Stimulated activated CD8-positive, alpha-beta memory T cell treated with anti-CD3 and anti-CD28 coated beads, Interleukin-4, amount 100 ng/mL, for 1 hour (primary cell): Measurements from ENCODE around the gene ARAF.

ENCODE experiments used
- DNase-seq, 2 donors: peaks; one replicate each; pipeline ENCODE4 v3.0.0-alpha.2; 2020; ENCODE audit warnings: low read depth in 2 of 2, low spot score in 1 of 2

Gene ARAF

DNA sequence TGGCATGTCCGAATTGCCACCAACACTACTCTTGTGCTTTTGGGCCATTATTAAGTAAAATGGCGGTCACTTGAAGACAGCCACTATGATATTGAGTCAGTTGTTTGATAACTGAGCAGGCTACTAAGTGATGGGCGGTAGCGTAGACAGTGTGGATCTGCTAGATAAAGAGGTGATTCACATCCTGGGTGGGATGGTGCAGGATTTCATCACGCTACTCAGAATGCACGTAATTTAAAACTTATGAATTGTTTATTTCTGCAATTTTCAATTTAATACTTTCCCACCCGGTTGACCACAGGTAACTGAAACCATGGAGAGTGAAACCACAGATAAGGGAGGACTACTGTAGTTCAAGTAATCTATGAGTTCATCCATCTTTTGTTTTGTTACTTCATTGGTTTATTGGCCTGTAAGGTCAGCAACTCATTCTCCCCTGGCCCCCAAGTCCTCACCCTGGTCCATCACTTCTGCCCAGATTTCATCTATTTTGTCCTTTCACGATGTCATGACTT is 2.9 kb downstream of the ARAF start:
- no peak for DNase-seq

DNA sequence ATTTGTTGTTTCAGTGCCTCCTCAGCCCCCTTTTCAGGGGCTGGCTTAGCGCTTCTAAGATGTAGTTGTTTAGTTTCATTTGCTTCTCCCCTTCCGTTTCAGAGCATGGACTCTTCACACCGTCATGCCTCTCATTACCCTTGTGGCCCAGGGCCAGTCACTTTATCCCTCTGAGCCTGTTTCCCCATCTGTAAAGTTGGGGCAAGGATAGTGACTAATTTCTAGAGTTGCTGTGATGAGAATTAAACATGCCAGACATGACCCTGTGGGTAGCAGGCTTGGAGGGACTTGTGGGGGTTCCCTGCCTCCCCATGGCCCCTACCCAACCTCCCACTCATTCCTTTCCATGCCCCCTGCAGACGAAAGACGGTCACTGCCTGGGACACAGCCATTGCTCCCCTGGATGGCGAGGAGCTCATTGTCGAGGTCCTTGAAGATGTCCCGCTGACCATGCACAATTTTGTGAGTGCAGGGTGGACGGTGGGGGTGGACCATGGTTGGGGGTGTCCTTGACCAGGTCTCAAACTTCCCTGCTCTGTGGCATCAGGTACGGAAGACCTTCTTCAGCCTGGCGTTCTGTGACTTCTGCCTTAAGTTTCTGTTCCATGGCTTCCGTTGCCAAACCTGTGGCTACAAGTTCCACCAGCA is 3.6 kb downstream of the ARAF start:
- DNase-seq: no peak

DNA sequence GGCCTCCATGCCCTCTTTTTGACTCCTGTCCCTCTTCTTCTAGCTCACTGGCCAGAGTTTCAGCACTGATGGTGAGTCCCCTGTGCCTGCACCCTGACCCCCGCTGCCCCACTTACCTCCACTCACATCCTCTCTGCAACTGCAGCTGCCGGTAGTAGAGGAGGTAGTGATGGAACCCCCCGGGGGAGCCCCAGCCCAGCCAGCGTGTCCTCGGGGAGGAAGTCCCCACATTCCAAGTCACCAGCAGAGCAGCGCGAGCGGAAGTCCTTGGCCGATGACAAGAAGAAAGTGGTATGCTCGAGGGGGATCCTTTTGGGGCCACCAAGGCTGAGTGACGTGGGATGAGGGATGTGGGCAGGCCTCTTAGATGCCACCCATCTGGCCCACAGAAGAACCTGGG is 5.8 kb downstream of the ARAF start:
- no peak for DNase-seq

DNA sequence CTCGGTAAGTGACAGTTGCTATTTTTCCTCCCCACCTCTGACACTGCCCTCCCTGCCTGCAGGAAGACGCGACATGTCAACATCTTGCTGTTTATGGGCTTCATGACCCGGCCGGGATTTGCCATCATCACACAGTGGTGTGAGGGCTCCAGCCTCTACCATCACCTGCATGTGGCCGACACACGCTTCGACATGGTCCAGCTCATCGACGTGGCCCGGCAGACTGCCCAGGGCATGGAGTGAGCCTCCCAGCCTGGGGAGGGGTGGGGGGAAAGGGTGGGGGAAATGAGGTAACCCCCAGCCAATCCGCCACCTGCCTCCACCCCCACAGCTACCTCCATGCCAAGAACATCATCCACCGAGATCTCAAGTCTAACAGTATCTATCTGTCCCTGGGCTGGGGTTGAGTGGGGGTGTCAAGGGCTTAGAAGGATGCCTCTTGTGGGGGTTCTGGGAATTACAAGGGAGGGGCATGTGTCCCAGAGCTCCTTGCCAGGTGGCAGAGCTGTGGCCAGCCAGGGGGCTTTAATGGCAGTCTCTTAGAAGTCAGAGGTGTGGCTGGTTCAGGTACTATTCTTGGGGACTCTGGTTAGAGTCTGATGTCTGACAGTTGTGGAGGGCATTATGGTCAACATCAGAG is 7.8 kb downstream of the ARAF start:
- no peak for DNase-seq

DNA sequence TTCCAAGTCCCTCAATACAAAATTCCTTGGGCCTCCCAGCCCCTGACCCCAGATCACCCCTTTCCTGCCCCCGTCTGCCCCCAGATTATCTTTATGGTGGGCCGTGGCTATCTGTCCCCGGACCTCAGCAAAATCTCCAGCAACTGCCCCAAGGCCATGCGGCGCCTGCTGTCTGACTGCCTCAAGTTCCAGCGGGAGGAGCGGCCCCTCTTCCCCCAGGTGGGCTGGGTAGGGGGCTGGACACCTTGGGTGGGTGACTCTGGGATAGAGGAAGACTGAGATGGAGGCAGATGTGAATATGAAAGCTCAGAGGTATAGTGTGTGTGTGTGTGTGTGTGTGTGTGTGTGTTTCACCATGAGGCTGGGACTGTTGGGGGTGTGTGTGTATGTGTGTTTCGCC is 9.8 kb downstream of the ARAF start:
- no peak for DNase-seq

DNA sequence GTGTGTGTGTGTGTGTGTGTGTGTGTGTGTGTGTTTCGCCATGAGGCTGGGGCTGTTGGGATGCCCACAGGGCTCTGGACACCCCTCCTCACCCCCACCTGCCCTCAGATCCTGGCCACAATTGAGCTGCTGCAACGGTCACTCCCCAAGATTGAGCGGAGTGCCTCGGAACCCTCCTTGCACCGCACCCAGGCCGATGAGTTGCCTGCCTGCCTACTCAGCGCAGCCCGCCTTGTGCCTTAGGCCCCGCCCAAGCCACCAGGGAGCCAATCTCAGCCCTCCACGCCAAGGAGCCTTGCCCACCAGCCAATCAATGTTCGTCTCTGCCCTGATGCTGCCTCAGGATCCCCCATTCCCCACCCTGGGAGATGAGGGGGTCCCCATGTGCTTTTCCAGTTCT is 10.2 kb downstream of the ARAF start:
- no peak for DNase-seq

DNA sequence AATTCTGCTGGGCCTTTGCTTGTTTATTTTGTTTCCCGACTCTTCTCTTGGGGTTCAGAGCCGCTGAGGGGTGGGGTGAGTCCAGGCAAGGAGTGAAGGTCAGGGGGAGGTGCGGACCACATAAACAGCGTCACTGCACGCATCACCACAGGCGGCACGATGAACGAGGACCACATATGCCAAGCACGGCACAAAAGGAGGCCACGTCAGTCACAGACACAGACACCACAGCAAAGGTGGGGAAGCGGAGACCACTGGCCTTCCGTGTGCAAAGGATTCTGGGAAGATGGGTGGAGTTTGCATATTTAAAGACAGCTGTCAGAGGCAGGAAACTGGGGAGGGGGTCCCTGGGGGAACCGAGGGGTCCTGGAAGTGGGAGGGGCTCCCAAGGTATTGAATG is 10.9 kb downstream of the ARAF start:
- DNase-seq: no peak

DNA sequence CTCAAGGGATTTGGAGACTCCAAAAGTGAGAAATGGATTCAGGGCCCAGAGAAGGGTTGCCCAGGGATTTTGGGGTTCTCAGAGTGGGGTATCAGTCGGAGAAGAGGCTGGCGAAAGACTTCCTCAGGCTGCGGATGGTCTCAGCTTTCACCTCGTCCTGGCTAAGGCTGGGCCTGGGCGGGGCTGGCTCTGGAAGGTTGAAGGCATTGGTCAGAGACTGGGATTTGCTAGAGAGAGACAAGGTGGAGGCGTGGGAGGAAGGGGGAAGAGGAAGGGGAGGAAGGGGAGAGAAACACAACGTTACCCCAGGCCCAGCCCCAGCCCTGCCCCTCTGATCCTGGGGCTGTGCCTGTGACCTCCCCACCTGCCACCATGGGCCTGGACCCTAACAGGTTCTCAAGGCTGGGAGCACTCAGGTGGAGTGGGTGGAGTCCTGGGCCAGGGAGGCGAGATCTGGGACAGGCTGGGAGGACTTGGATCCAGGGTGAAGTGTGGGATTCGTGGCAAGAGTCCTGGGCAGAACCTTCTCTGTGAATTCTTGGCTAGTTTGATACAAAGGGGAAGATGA is 11.9 kb downstream of the ARAF start:
- DNase-seq: no peak

DNA sequence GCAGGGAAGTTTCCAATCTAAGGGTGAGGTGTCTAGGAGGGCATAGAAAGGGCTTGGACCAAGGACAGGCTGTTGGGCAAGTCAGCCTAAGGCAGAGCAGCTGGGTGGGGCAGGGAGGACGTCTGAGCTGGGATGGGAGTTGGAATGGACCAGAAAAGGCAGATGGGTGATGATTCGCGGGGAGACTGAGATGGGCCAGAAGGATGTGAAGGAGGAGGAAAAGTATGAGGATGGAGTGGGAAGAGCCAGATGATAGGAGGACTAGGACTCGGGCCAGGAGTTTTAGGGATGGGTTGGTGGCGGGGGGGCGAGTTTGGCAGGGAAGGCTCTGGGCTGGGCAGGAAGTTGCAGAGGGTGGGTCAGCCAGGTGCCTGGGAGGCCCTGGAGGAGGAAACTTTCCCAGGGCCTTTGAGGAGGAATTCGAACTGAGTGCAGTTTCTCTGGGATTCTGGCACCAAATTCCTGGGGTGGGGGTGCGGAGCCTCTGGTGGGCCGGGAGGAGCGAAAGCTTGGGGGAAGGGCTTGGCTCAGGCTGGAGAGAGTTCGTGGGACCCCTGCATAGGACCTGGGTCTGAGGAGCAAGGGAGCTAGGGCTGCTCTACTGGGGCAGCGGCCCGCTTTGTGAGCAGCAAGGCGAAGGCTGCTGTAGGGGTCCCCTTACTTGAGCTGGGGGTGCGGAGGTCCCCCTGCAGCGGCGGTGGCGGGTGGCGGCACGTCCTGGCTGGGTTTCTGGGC is 12.5 kb downstream of the ARAF start:
- no peak for DNase-seq

DNA sequence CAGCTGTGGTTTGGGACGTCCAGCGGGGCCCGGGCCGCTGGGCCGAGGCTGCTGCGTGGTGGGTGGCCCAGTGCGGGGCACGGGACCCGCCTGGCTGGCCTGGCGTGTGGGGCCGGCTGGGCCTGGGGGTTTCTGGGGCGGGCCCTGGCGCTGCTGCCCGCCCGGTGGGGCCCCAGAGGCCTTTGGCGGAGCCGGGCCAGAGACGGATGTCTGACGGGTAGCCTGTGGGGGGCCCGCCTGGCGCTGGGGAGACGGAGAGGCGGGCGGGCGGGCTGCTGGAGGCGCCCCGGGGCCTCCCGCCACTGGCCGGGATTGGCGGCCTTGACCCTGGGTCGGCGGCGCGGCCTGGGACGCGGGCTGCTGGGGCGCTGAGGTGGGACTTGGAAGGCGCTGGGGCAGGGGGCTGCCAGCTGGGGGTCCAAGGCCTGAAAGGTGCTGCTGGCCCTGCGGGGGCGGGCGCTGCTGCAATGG is 13.1 kb downstream of the ARAF start:
- DNase-seq: no peak

DNA sequence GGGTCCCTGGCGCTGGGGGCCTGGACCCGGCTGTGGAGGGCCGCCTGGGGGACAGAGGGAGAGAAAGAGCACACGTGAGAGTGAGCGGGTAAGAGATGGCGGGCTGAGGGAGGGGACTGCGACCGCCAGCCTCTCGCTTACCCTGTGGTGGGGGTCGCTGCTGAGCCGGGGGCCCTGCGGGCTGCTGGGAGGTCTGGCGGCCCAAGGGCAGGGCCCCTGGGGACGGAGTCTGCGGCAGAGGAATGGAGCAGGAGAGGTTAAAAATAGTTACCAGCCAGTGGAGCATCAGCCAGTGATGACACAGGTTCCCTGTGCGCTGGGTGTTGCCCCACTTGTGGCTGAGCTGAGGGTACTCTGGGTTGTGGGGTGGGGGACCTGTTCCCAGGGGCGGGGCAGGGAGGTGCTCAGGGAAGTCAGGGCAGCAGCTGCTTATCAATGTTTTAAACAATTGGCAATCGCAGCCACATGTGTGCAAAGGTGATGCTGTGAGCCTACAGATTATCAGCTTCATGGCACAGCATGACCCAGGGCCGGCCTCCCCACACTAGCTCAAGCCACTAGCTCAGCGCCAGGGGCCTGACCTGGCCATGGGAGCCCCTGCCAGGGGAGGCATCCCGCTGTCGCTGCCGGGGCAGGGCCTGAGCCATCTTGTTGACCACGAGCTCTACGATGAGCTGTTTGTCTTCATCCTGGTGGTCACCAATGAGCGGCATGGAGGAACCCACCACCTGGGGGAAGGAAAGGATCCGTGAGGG is 13.7 kb downstream of the ARAF start:
- DNase-seq: no peak

DNA sequence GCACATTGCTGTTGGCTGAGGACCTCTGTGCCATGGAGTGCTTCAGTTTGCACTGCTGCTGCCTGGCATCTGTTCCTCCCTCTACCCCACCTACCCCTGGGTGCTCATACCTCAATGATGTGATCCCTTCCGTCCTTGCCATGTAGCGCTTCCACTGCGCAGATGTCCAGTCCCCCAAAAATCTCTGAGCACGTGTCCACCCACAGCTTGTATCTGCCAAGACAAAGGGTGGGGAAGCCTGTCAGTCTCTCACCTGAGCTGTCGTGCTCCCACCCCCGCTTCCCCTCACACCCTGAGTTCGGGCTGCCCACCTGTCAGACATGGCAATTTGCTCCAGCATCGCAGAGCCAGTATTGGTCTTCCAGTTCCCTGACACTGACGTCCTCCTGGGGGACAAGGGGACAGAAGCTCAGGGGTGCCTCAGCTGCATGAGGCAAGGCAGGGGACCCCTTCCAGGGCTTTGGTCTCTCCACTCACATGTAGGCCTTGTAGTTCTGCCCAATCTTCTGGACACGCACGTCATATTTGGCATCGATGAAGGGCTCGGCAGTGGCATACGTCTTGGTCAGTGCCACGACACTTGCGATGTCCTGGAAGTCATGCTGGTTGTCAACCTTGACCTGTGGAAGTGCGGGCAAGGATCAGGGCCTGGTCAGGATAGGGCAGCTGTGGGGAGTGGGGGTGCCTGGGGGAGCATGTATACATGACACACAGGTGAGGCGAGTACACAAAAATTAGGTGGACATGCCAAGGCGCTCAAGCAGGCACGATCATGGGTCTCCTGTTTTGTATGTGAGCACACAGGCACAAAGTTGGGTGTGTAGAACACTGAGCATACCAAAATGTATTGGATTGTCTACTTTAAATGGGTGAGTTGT is 15.3 kb downstream of the ARAF start:
- no peak for DNase-seq

DNA sequence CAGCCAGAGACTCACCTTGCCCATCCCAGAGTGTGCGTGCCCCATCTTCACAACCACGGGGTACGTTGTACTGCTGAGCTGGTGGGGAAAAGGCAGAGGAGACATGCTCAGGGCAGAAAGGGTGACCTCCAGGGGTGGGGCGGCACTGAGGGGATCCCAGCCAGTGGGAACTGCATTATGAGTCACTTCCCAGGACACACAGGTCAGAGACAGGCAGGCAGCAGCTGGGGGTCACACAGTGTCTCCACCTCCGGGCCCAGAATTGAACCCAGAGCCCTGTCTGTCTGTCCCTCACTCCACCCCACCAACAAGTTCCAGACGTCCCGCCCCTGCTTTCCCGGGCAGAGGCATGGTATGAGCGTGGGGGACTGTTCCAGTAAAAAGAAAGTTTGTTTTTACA is 16.4 kb downstream of the ARAF start:
- DNase-seq: no peak

DNA sequence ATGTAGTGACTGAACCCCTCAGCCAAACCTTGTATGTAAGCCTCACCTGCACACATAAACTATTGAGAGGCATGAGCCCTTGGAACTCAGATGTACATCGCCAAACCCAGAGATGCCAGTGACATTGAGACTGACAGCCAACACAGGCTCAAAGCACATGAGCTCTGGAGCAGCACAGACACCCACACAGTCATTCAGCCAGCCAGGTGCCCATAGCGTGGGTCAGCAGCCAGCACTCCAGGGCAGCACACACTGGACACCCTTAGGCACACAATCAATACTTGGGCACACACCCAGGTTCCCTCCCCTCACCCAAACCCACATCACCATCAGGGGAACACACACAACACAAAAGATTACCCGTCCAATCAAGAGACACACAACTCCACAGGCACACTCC is 16.9 kb downstream of the ARAF start:
- no peak for DNase-seq

DNA sequence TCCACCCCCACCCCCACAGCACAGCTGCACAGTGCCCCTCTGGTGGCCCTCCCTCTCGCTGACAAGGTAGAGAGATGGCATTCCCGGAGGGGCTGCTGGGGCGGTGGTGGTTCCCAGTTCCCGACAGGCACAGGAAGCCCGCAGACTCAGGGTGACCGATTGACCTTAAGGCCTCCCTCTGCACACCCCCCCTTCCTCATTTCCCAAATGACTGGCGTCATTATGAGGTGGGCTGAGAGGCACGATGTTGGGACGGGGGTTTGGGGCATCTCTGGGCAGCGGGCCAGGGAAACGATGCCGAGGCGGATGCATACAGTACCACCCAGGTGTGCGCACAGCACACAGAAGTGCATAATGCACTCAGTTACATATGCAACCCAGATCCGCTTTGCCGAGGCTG is 17.7 kb downstream of the ARAF start:
- no peak for DNase-seq

DNA sequence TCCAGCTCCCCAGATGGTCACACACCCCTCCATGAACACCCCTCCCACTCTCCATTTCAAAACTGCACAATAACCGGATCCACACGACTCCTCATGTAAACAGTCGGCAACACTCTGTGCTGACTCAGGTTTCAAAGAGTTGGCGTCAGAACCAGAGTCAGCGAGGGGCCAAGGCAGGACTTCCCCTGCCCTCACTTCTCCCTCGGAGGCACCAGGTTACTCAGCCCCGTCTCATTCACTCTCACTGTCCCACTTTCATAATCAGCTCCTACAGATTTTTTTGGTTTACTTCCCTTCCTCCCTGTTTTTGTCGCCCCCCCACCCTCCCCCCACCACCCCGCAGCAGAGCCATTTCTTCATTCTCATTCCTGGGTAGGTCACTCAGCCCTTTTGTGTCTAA is 18.5 kb downstream of the ARAF start:
- no peak for DNase-seq

DNA sequence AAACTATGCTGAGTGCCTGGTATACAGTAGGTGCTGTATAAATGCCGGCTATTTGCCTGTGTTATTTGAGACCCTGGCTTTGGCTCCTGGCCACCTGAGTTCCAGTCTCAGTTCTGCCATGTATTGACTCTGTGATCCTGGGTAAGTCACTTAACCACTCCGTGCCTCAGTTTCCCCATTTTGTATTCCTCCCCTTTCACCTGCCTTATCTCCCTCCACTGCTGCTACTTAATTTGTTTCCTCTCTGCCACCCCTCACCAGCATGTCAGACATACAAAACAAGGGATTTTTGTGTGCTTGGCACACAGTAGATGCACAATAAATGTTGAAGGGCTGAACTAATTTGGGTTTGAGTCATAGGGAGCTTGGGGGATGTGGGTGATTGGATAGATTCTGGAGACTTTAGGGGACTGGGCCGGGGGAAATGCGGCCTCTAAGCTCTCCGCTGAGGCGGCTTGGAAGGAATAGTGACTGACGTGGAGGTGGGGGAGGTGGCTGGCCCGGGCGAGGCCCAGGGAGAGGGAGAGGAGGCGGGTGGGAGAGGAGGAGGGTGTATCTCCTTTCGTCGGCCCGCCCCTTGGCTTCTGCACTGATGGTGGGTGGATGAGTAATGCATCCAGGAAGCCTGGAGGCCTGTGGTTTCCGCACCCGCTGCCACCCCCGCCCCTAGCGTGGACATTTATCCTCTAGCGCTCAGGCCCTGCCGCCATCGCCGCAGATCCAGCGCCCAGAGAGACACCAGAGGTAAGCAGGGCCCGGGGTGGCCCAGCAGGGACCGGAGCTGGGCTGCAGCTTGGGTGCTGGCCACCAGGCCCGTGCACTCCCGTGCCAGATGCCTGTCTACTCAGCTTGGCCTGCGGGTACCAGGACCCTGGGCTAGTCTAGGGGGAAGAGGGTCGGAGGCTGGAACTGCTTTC is 21.0 kb downstream of the ARAF start, which contains the start of gene TIMP1:
TSS of gene TIMP1 (plus strand) at position 706 of the 917 bp plus-strand sequence. CDS start 980 bp downstream, outside the sequence.
- DNase-seq: peak; percentile 35 to 62

DNA sequence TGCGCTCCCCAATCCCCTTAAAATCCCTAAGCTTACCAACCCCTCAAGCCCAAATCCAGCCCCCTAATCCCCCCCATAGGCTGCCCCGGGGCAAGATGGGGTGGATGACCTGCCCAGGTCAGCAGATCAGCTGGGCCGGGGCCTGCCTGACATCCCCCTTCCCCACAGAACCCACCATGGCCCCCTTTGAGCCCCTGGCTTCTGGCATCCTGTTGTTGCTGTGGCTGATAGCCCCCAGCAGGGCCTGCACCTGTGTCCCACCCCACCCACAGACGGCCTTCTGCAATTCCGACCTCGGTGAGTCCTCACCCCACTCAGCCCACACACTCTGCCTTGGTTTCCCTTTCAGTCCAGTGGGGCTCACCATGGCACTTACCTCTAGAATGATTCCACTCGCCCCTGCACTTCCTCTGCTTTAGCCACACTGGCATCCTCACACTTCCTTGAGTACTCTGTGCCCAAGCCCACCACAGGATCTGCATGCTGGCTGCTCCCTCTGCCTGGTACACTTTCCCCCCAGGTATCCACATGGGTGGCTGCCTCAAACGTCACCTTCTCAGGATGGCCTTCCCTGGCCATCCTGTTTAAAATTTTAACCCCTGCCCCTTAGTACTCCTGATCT is 22.3 kb downstream of the ARAF start:
- DNase-seq: no peak

DNA sequence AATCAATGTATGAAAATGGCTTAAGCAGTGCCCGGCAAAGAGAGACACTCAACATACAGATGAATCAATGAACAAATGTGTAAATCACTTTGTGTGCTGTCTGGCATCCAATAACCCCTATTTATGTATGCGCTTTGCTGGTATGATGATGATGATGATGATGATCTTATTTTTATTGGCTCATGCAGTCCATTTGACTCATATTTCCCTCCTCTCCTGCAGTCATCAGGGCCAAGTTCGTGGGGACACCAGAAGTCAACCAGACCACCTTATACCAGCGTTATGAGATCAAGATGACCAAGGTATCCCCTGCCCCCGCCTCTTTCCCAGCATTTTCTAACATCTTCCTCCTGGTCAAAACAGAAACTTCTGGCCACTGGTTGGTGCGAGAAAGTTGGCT is 23.7 kb downstream of the ARAF start:
- no peak for DNase-seq
